T follicular helper cell (primary cell): ENCODE measurements around the gene PRKAG1.

ENCODE experiments used
- DNase-seq: peaks from one replicate; pipeline ENCODE4 v3.0.0-alpha.2; 2020; ENCODE audit warnings: low read depth

Gene PRKAG1

GRCh38 chr12:48981757-48982157 is 36.8 kb downstream of the PRKAG1 start:
- DNase-seq: no peak

- DNase-seq: peak; percentile 59
Observed at GRCh38 chr12:48980953-48981756, 37.4 kb downstream of the PRKAG1 start.

GRCh38 chr12:48980389-48980952 is 38.1 kb downstream of the PRKAG1 start:
- no peak for DNase-seq

GRCh38 chr12:48979602-48980388 is 38.8 kb downstream of the PRKAG1 start:
- no peak for DNase-seq

GRCh38 chr12:48978741-48979601 is 39.6 kb downstream of the PRKAG1 start:
- no peak for DNase-seq

- DNase-seq: no peak
Observed at GRCh38 chr12:48978291-48978740, 40.3 kb downstream of the PRKAG1 start, which contains the start of gene WNT1. Gene WNT1, plus strand, starts transcription at chr12:48978322. Its CDS starts 329 bp downstream, at chr12:48978651.

GRCh38 chr12:48977290-48978281 is 41.0 kb downstream of the PRKAG1 start:
- peak; percentile 70 for DNase-seq

- no peak for DNase-seq
Observed at GRCh38 chr12:48973941-48974673, 44.5 kb downstream of the PRKAG1 start.

GRCh38 chr12:48973531-48973930 is 45.0 kb downstream of the PRKAG1 start:
- DNase-seq: no peak

GRCh38 chr12:48972952-48973483 is 45.6 kb downstream of the PRKAG1 start:
- DNase-seq: no peak

GRCh38 chr12:48972213-48972951 is 46.2 kb downstream of the PRKAG1 start:
- DNase-seq: no peak

- no peak for DNase-seq
Observed at GRCh38 chr12:48970702-48971334, 47.8 kb downstream of the PRKAG1 start.

- no peak for DNase-seq
Observed at GRCh38 chr12:48969833-48970701, 48.5 kb downstream of the PRKAG1 start.

GRCh38 chr12:48969160-48969771 is 49.3 kb downstream of the PRKAG1 start:
- DNase-seq: no peak

GRCh38 chr12:48968467-48968866 is 50.1 kb downstream of the PRKAG1 start:
- DNase-seq: no peak

- DNase-seq: no peak
Observed at GRCh38 chr12:48967991-48968390, 50.6 kb downstream of the PRKAG1 start.
